GM23338 (cell line): ENCODE measurements around the gene EPHA6.

Experiments
- CREB1 ChIP-seq: fragments of 250-450 bp; sonication (Bioruptor Pico); IDR thresholded peaks from 2 replicates; pipeline ENCODE4 v1.5.0; 2020; ENCODE audit warnings: low read depth, mild to moderate bottlenecking, moderate library complexity
- CTCF ChIP-seq, 2 experiments: fragments of 200-600 bp in 1 of 2; sonication (generic) in 1 of 2; conservative IDR thresholded peaks; 2 replicates each; pipeline versions ENCODE4 v1.5.1 to v1.6.1; 2016 to 2017; ENCODE audit warnings: antibody characterized with exemption in 2 of 2, low read depth in 2 of 2, mild to moderate bottlenecking in 2 of 2, moderate library complexity in 1 of 2
- EZH2 ChIP-seq: fragments of 200-600 bp; sonication (generic); IDR thresholded peaks from one replicate; pipeline ENCODE4 v1.8.0; 2017; ENCODE audit warnings: antibody characterized with exemption, mild to moderate bottlenecking, low read depth; ENCODE audit not compliant: unreplicated experiment
- EZH2phosphoT487 ChIP-seq: fragments of 200-600 bp; sonication (generic); IDR thresholded peaks from one replicate; pipeline ENCODE4 v1.8.1; 2018; ENCODE audit warnings: antibody characterized with exemption; ENCODE audit not compliant: unreplicated experiment
- JUNB ChIP-seq: IDR thresholded peaks from one replicate; pipeline ENCODE4 v1.6.1; 2016; ENCODE audit warnings: antibody characterized with exemption; ENCODE audit not compliant: unreplicated experiment
- POLR2AphosphoS5 ChIP-seq: IDR thresholded peaks from 2 replicates; pipeline ENCODE4 v1.6.1; 2016; ENCODE audit warnings: antibody characterized with exemption, low read depth
- REST ChIP-seq: IDR thresholded peaks from one replicate; pipeline ENCODE4 v1.6.1; 2018; ENCODE audit warnings: antibody characterized with exemption; ENCODE audit not compliant: unreplicated experiment
- ZNF114 ChIP-seq: fragments of 250-450 bp; sonication (Bioruptor Pico); IDR thresholded peaks from 2 replicates; pipeline ENCODE4 v1.5.0; 2020; ENCODE audit warnings: mild to moderate bottlenecking, moderate library complexity
- ZNF331 ChIP-seq: fragments of 250-450 bp; sonication (Bioruptor Pico); IDR thresholded peaks from 2 replicates; pipeline ENCODE4 v1.5.0; 2020; ENCODE audit warnings: low read depth, mild to moderate bottlenecking, moderate library complexity
- ZNF462 ChIP-seq: fragments of 250-450 bp; sonication (Bioruptor Pico); IDR thresholded peaks from 2 replicates; pipeline ENCODE4 v1.5.0; 2020; ENCODE audit warnings: mild to moderate bottlenecking, moderate library complexity
- TF ChIP-seq, protein P1 (sequence below): IDR thresholded peaks from 2 replicates; pipeline ENCODE4 v1.6.1; 2016; ENCODE audit warnings: antibody characterized with exemption

DNA sequence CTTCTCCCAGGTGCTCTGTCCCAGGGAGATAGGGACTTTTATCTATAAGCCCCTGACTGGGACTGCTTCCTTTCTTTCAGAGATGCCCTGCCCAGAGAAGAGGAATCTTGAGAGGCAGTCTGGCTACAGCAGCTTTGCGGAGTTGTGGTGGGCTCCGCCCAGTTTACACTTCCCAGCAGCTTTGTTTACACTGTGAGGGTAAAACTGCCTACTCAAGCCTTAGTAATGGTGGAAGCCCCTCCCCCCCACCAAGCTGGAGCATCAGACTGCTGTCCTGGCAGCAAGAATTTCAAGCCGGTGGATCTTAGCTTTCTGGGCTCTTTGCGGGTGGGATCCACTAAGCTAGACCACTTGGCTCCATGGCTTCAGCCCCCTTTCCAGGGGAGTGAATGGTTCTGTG, 696.4 kb downstream of the EPHA6 start:
- no peak for TF ChIP-seq REST
- TF ChIP-seq CTCF (conservative IDR thresholded peaks at IDR 0.05; ENCODE audit: low read depth in 2 of 2): no peak
- no peak for TF ChIP-seq EZH2
- TF ChIP-seq EZH2phosphoT487: no peak
- no peak for TF ChIP-seq ZNF114 (CRISPR knock-in tag)
- TF ChIP-seq POLR2AphosphoS5: no peak
- TF ChIP-seq, protein P1, sequence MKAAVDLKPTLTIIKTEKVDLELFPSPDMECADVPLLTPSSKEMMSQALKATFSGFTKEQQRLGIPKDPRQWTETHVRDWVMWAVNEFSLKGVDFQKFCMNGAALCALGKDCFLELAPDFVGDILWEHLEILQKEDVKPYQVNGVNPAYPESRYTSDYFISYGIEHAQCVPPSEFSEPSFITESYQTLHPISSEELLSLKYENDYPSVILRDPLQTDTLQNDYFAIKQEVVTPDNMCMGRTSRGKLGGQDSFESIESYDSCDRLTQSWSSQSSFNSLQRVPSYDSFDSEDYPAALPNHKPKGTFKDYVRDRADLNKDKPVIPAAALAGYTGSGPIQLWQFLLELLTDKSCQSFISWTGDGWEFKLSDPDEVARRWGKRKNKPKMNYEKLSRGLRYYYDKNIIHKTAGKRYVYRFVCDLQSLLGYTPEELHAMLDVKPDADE: no peak
- no peak for TF ChIP-seq CREB1 (CRISPR knock-in tag)
- TF ChIP-seq JUNB: no peak
- TF ChIP-seq ZNF462 (CRISPR knock-in tag): no peak
- TF ChIP-seq ZNF331 (CRISPR knock-in tag): no peak
